B cell (primary cell): ENCODE results near the gene POF1B. TPM values are rescaled to one million over a fixed set of nuclear protein-coding genes. Genes with fewer than 3 reads are reported as not detected.

ENCODE experiments used
- ATAC-seq: fragments of 200-7000 bp; cut with Tn5 transposase; one replicate; pipeline ENCODE4 v1.10.0; 2021; ENCODE audit warnings: low read depth, mild to moderate bottlenecking, moderate number of reproducible peaks, moderate library complexity
- CTCF ChIA-PET: fragments of 350-600 bp; sonication (Branson Sonifier 250); formaldehyde crosslinking; loops from one replicate; lab custom pipeline; 2021; ENCODE audit warnings: antibody characterized with exemption, inconsistent platforms; lab: Charles Lee
- POLR2A ChIA-PET: fragments of 350-600 bp; sonication (Branson Sonifier 250); formaldehyde crosslinking; loops from one replicate; lab custom pipeline; 2021; ENCODE audit warnings: antibody characterized with exemption; lab: Charles Lee
- DNase-seq: peaks from one replicate; pipeline ENCODE4 v3.0.0; 2013
- H2AFZ ChIP-seq: 2 replicates; pipeline ENCODE4 v1.6.1; 2012; ENCODE audit warnings: mild to moderate bottlenecking, low read depth, low read length; ENCODE audit not compliant: insufficient read depth, poor library complexity, severe bottlenecking
- H3K27ac ChIP-seq, 2 donors: 1 replicate in 1 of 2; 2 replicates in 1 of 2; pipeline ENCODE4 v1.5.1; 2012 to 2013; ENCODE audit warnings: low read length in 2 of 2, mild to moderate bottlenecking in 2 of 2, moderate library complexity in 1 of 2
- H3K27me3 ChIP-seq, 4 experiments: fragments of 200-600 bp in 1 of 4; sonication (generic) in 1 of 4; replicated peaks in 1 of 4; 1 replicate in 2 of 4; 2 replicates in 2 of 4; pipeline versions ENCODE4 v1.6.1 to v1.7.0; 2013 to 2016; ENCODE audit warnings: low read length in 3 of 4, mild to moderate bottlenecking in 2 of 4, mixed read lengths in 1 of 4, moderate library complexity in 1 of 4; ENCODE audit not compliant: insufficient read depth in 4 of 4, control insufficient read depth in 3 of 4; ENCODE audit errors: control extremely low read depth in 1 of 4
- H3K36me3 ChIP-seq, 2 experiments: replicated peaks in 1 of 2; 1 replicate in 1 of 2; 2 replicates in 1 of 2; pipeline versions ENCODE4 v1.6.1 to v1.7.1; 2013; ENCODE audit warnings: low read length in 1 of 2; ENCODE audit not compliant: insufficient read depth in 2 of 2, control insufficient read depth in 1 of 2; ENCODE audit errors: control extremely low read depth in 1 of 2, extremely low read depth in 1 of 2
- H3K4me1 ChIP-seq, 2 donors: fragments of 200-600 bp in 1 of 2; sonication (generic) in 1 of 2; 1 replicate in 1 of 2; 2 replicates in 1 of 2; pipeline versions ENCODE4 v1.5.1 to v1.6.1; 2013 to 2017; ENCODE audit warnings: low read length in 2 of 2; ENCODE audit not compliant: control insufficient read depth in 2 of 2, insufficient read depth in 2 of 2
- H3K4me2 ChIP-seq: replicated peaks from 2 replicates; pipeline ENCODE3; 2012; ENCODE audit warnings: mild to moderate bottlenecking, low read depth, low read length; ENCODE audit not compliant: poor library complexity, severe bottlenecking
- H3K4me3 ChIP-seq, 5 experiments: fragments of 200-600 bp in 1 of 5; sonication (generic) in 1 of 5; 1 replicate in 3 of 5; 2 replicates in 2 of 5; pipeline versions ENCODE4 v1.5.1 to v1.7.0; 2011 to 2016; ENCODE audit warnings: low read length in 4 of 5, mild to moderate bottlenecking in 4 of 5, low read depth in 2 of 5, control low read depth in 1 of 5, moderate library complexity in 1 of 5; ENCODE audit not compliant: insufficient read depth in 1 of 5; ENCODE audit errors: control extremely low read depth in 1 of 5, extremely low read depth in 1 of 5
- H3K79me2 ChIP-seq: fragments of 200-600 bp; sonication (generic); one replicate; pipeline ENCODE4 v1.6.0; 2016; ENCODE audit warnings: low read length; ENCODE audit not compliant: control insufficient read depth, insufficient read depth
- H3K9ac ChIP-seq: fragments of 200-600 bp; sonication (generic); 2 replicates; pipeline ENCODE4 v1.6.1; 2017; ENCODE audit warnings: mild to moderate bottlenecking, low read length, moderate library complexity
- H3K9me3 ChIP-seq, 3 donors: one replicate each; pipeline versions ENCODE4 v1.6.1 to v1.7.1; 2013; ENCODE audit warnings: low read length in 2 of 3; ENCODE audit not compliant: control insufficient read depth in 2 of 3, insufficient read depth in 1 of 3; ENCODE audit errors: control extremely low read depth in 1 of 3
- H4K20me1 ChIP-seq: 2 replicates; pipeline ENCODE4 v1.6.0; 2012; ENCODE audit warnings: mild to moderate bottlenecking, low read length; ENCODE audit not compliant: insufficient read depth, control insufficient read depth, poor library complexity, severe bottlenecking
- H3K27ac Mint-ChIP-seq: one replicate; pipeline ENCODE4 v1.8.0; 2021; ENCODE audit warnings: mixed read lengths
- H3K27me3 Mint-ChIP-seq: one replicate; pipeline ENCODE4 v1.8.0; 2021; ENCODE audit warnings: mixed read lengths
- H3K4me1 Mint-ChIP-seq: one replicate; pipeline ENCODE4 v1.8.0; 2021; ENCODE audit warnings: mixed read lengths
- H3K4me3 Mint-ChIP-seq: one replicate; pipeline ENCODE4 v1.8.0; 2021; ENCODE audit warnings: mixed read lengths
- H3K9me3 Mint-ChIP-seq: one replicate; pipeline ENCODE4 v1.8.0; 2022; ENCODE audit warnings: mixed read lengths; ENCODE audit not compliant: insufficient read depth
- CTCF ChIP-seq: fragments of 200-600 bp; IDR thresholded peaks from one replicate; pipeline ENCODE4 v1.8.0; 2022; ENCODE audit warnings: antibody characterized with exemption, mild to moderate bottlenecking
- EZH2 ChIP-seq: IDR thresholded peaks from 2 replicates; pipeline ENCODE4 v1.6.1; 2012; ENCODE audit warnings: borderline replicate concordance, low read depth, mild to moderate bottlenecking, moderate library complexity, low read length; ENCODE audit not compliant: insufficient read depth, poor library complexity, severe bottlenecking
- WGBS: methylation state at CpG from one replicate; pipeline ENCODE4 v1.1.5; 2013; ENCODE audit warnings: missing lambda C conversion rate; ENCODE audit not compliant: insufficient coverage; 5-methylcytosine and 5-hydroxymethylcytosine counted together
- intact Hi-C: fragments of 100-400 bp; cut with micrococcal nuclease; formaldehyde crosslinking; loops from one replicate; pipeline ENCODE4 v1.10.0; 2022
- polyA plus RNA-seq: library from polyadenylated mRNA; depleted of rRNA; stranded (reverse); fragments of >200 nt; gene quantifications from 2 replicates; pipeline ENCODE4 v1.2.3, GENCODE V29; 2012
- total RNA-seq, 2 donors: library from RNA; stranded (reverse); fragments of 120-200 nt in 1 of 2; gene quantifications; 1 replicate in 1 of 2; 2 replicates in 1 of 2; pipeline versions ENCODE4 v1.2.3 to v1.2.4, GENCODE V29; 2013 to 2022

POF1B gene
- total and polyA plus RNA-seq, 2 donors (not counting 1 experiment from before 2014, with no cell fraction given), result 0.78 to 1.9 TPM

GRCh38 chrX:85345523-85345922 lies 33.9 kb downstream of the POF1B start:
- TF ChIP-seq EZH2 (no peak), CTCF (no peak)
- ChIA-PET CTCF (no interaction called here), POLR2A (no interaction called here)
- Histone ChIP-seq H2AFZ (no peak overlapping the region), H3K9me3 (no peaks in the 10 kb centered on the region), H3K27me3 (no peaks in the 10 kb centered on the region), H3K4me2 (no peak overlapping the region), H3K4me1 (no peaks in the 10 kb centered on the region), H3K27ac (no peak overlapping the region), H3K4me3 (no peak overlapping the region), H4K20me1 (no peaks in the 10 kb centered on the region), H3K36me3 (no peaks in the 10 kb centered on the region), H3K79me2 (no peaks in the 10 kb centered on the region), H3K9ac (no peak overlapping the region)
- ATAC-seq (no peak), DNase-seq (no peak)
- Mint-ChIP-seq H3K9me3 (no peaks in the 10 kb centered on the region), H3K27ac (no peak overlapping the region), H3K4me3 (no peak overlapping the region), H3K4me1 (no peaks in the 10 kb centered on the region), H3K27me3 (no peaks in the 10 kb centered on the region)
- intact Hi-C loops, result no loop called here
- no CpG with 5 or more reads among the region's 2 CpGs for WGBS

GRCh38 chrX:85327060-85327333 lies 52.5 kb downstream of the POF1B start:
- H3K36me3 ChIP-seq, result no peaks in the 10 kb centered on the region
- peaks cover 0 to 7% (median 0%) of the 10 kb centered on the region in 3 donors for H3K9me3 ChIP-seq
- DNase-seq (no peak), ATAC-seq (no peak)
- CTCF ChIA-PET, result no interaction called here
- POLR2A ChIA-PET, result no interaction called here
- TF ChIP-seq CTCF (no peak), EZH2 (no peak)
- Mint-ChIP-seq H3K9me3 (no peaks in the 10 kb centered on the region), H3K27ac (no peak overlapping the region), H3K4me3 (no peak overlapping the region), H3K27me3 (no peaks in the 10 kb centered on the region), H3K4me1 (no peaks in the 10 kb centered on the region)
- H2AFZ ChIP-seq, result no peak overlapping the region
- no peak overlapping the region for H3K9ac ChIP-seq
- no peak overlapping the region for H3K4me2 ChIP-seq
- no peaks in the 10 kb centered on the region for H4K20me1 ChIP-seq
- H3K27me3 ChIP-seq, result no peaks in the 10 kb centered on the region
- H3K79me2 ChIP-seq, result no peaks in the 10 kb centered on the region
- H3K27ac ChIP-seq, result no peak overlapping the region
- intact Hi-C loops, result no loop called here
- no peak overlapping the region for H3K4me3 ChIP-seq
- no CpG with 5 or more reads among the region's 2 CpGs for WGBS
- no peaks in the 10 kb centered on the region for H3K4me1 ChIP-seq
